ENCODE data around the gene SMURF2.

GRCh38 chr17:64689106-64689505 lies 27.0 kb upstream of the SMURF2 start:
- no peak for TF ChIP-seq EZH2 (IDR thresholded peaks at IDR 0.05; ENCODE audit: borderline replicate concordance, insufficient read depth, low read length, poor library complexity, severe bottlenecking)
- TF ChIP-seq POLR2AphosphoS5 (IDR thresholded peaks at IDR 0.05), result no peak
- TF ChIP-seq CTCF (IDR thresholded peaks at IDR 0.05; ENCODE audit: poor library complexity, severe bottlenecking), result no peak
- TF ChIP-seq TAF1 (IDR thresholded peaks at IDR 0.05; ENCODE audit: low read depth), result no peak

Measured in neural cell (in vitro differentiated cells).